H9 (cell line): ENCODE measurements around the gene DEK. TPM values are rescaled to one million over a fixed set of nuclear protein-coding genes. Genes with fewer than 3 reads are reported as not detected.
"Not testable (repeated sequence)": the region's sequence is repeated elsewhere in the genome, so short reads cannot be mapped to it uniquely, and the experiment has no call there.

Experiments used
- DNase-seq: peaks from one replicate; pipeline ENCODE4 v3.0.0-alpha.2; 2017
- H2AFZ ChIP-seq: one replicate; pipeline ENCODE4 v1.6.1; 2013; ENCODE audit warnings: mild to moderate bottlenecking, low read length, control low read depth, moderate library complexity
- H2AK5ac ChIP-seq: 2 replicates; pipeline ENCODE4 v1.6.1; 2013; ENCODE audit warnings: low read length, control low read depth, mixed read lengths; ENCODE audit not compliant: insufficient read length
- H2BK120ac ChIP-seq: one replicate; pipeline ENCODE4 v1.6.1; 2013; ENCODE audit warnings: low read depth, mild to moderate bottlenecking, low read length, control low read depth, inconsistent platforms; ENCODE audit not compliant: poor library complexity, severe bottlenecking
- H2BK12ac ChIP-seq: 2 replicates; pipeline ENCODE4 v1.6.1; 2013; ENCODE audit warnings: low read length, control low read depth, mixed read lengths, low read depth; ENCODE audit not compliant: insufficient read length
- H2BK15ac ChIP-seq: 2 replicates; pipeline ENCODE4 v1.6.1; 2013; ENCODE audit warnings: low read depth, low read length, control low read depth
- H2BK20ac ChIP-seq: one replicate; pipeline ENCODE4 v1.6.1; 2013; ENCODE audit warnings: low read depth, mild to moderate bottlenecking, low read length, control low read depth, inconsistent platforms; ENCODE audit not compliant: poor library complexity, severe bottlenecking
- H2BK5ac ChIP-seq: 2 replicates; pipeline ENCODE4 v1.6.1; 2013; ENCODE audit warnings: low read length, control low read depth, mixed read lengths; ENCODE audit not compliant: insufficient read length
- H3K14ac ChIP-seq: 2 replicates; pipeline ENCODE4 v1.6.1; 2013; ENCODE audit warnings: low read length, control low read depth; ENCODE audit not compliant: insufficient read depth
- H3K18ac ChIP-seq: 2 replicates; pipeline ENCODE4 v1.6.1; 2013; ENCODE audit warnings: low read depth, mild to moderate bottlenecking, mixed read lengths, low read length, control low read depth; ENCODE audit not compliant: insufficient read length
- H3K23ac ChIP-seq: 2 replicates; pipeline ENCODE4 v1.6.1; 2013; ENCODE audit warnings: low read length, control low read depth, mixed read lengths, low read depth; ENCODE audit not compliant: insufficient read length
- H3K23me2 ChIP-seq: 2 replicates; pipeline ENCODE4 v1.6.1; 2013; ENCODE audit warnings: low read depth, mild to moderate bottlenecking, mixed read lengths, low read length, control low read depth; ENCODE audit not compliant: insufficient read length, poor library complexity, severe bottlenecking
- H3K27ac ChIP-seq: 2 replicates; pipeline ENCODE4 v1.5.1; 2013; ENCODE audit warnings: low read length, control low read depth, mixed read lengths, low read depth; ENCODE audit not compliant: insufficient read length
- H3K27me3 ChIP-seq: 2 replicates; pipeline ENCODE4 v1.6.1; 2013; ENCODE audit warnings: low read length, control low read depth, inconsistent platforms; ENCODE audit not compliant: insufficient read depth
- H3K4ac ChIP-seq: 2 replicates; pipeline ENCODE4 v1.6.1; 2013; ENCODE audit warnings: low read depth, mild to moderate bottlenecking, control low read depth, inconsistent platforms, low read length, moderate library complexity
- H3K4me1 ChIP-seq: 2 replicates; pipeline ENCODE4 v1.6.1; 2013; ENCODE audit warnings: low read length, control low read depth, inconsistent platforms; ENCODE audit not compliant: insufficient read depth
- H3K4me2 ChIP-seq: 2 replicates; pipeline ENCODE4 v1.6.1; 2013; ENCODE audit warnings: low read length, control low read depth, mixed read lengths; ENCODE audit not compliant: insufficient read length, insufficient read depth
- H3K56ac ChIP-seq: 2 replicates; pipeline ENCODE4 v1.6.1; 2013; ENCODE audit warnings: low read depth, mild to moderate bottlenecking, mixed read lengths, low read length, control low read depth; ENCODE audit not compliant: insufficient read length
- H3K79me1 ChIP-seq: 2 replicates; pipeline ENCODE4 v1.6.1; 2013; ENCODE audit warnings: low read depth, mild to moderate bottlenecking, moderate library complexity, low read length, control low read depth, inconsistent platforms; ENCODE audit not compliant: insufficient read depth, poor library complexity, severe bottlenecking
- H3K79me2 ChIP-seq: 2 replicates; pipeline ENCODE4 v1.6.1; 2013; ENCODE audit warnings: low read length, control low read depth, inconsistent platforms; ENCODE audit not compliant: insufficient read depth
- H3K9ac ChIP-seq: 2 replicates; pipeline ENCODE4 v1.6.1; 2013; ENCODE audit warnings: low read length, control low read depth, mixed read lengths; ENCODE audit not compliant: insufficient read length; ENCODE audit errors: extremely low read depth
- H3K9me3 ChIP-seq: one replicate; pipeline ENCODE4 v1.6.1; 2013; ENCODE audit warnings: low read depth, low read length, inconsistent platforms; ENCODE audit not compliant: control insufficient read depth
- H3T11ph ChIP-seq: one replicate; pipeline ENCODE4 v1.6.1; 2013; ENCODE audit warnings: mild to moderate bottlenecking, low read length, control low read depth, inconsistent platforms
- H4K20me1 ChIP-seq: one replicate; pipeline ENCODE4 v1.6.1; 2013; ENCODE audit not compliant: control insufficient read depth, insufficient read length, insufficient read depth
- H4K5ac ChIP-seq: 2 replicates; pipeline ENCODE4 v1.6.1; 2013; ENCODE audit warnings: low read depth, mild to moderate bottlenecking, mixed read lengths, low read length, control low read depth; ENCODE audit not compliant: insufficient read length
- H4K8ac ChIP-seq: replicated peaks from 2 replicates; pipeline ENCODE4 v1.6.1; 2013; ENCODE audit warnings: low read length, control low read depth, mixed read lengths, low read depth; ENCODE audit not compliant: insufficient read length
- H4K91ac ChIP-seq: 2 replicates; pipeline ENCODE4 v1.6.1; 2013; ENCODE audit warnings: low read depth, mild to moderate bottlenecking, moderate library complexity, mixed read lengths, low read length, control low read depth; ENCODE audit not compliant: insufficient read length
- H3K27ac Mint-ChIP-seq, 3 experiments: 2 replicates in 2 of 3; 3 replicates in 1 of 3; pipeline ENCODE4 v1.8.0; 2020 to 2021; ENCODE audit warnings: mixed read lengths in 3 of 3, mild to moderate bottlenecking in 1 of 3, moderate library complexity in 1 of 3
- H3K27me3 Mint-ChIP-seq: 2 replicates; pipeline ENCODE4 v1.8.0; 2021; ENCODE audit warnings: low read depth, mild to moderate bottlenecking, moderate library complexity, mixed read lengths
- H3K36me3 Mint-ChIP-seq, 3 experiments: 2 replicates in 2 of 3; 3 replicates in 1 of 3; pipeline ENCODE4 v1.8.0; 2020 to 2021; ENCODE audit warnings: low read depth in 3 of 3, mixed read lengths in 3 of 3; ENCODE audit not compliant: insufficient read depth in 1 of 3
- H3K4me1 Mint-ChIP-seq, 2 experiments: 2 replicates each; pipeline ENCODE4 v1.8.0; 2020; ENCODE audit warnings: mixed read lengths in 2 of 2
- H3K4me3 Mint-ChIP-seq, 2 experiments: 2 replicates in 1 of 2; 3 replicates in 1 of 2; pipeline ENCODE4 v1.8.0; 2020 to 2021; ENCODE audit warnings: mild to moderate bottlenecking in 2 of 2, mixed read lengths in 2 of 2, moderate library complexity in 1 of 2
- H3K9me3 Mint-ChIP-seq, 2 experiments: 2 replicates in 1 of 2; 3 replicates in 1 of 2; pipeline ENCODE4 v1.8.0; 2020; ENCODE audit warnings: mild to moderate bottlenecking in 2 of 2, mixed read lengths in 2 of 2, moderate library complexity in 1 of 2
- CTCF ChIP-seq: fragments of 200-600 bp; sonication (generic); conservative IDR thresholded peaks from 3 replicates; pipeline ENCODE4 v1.8.0; 2021; ENCODE audit warnings: antibody characterized with exemption, mild to moderate bottlenecking
- WGBS: extraction: QIAGEN DNeasy Blood & Tissue Kit; methylation state at CpG from one replicate; pipeline ENCODE4 v1.1.7; 2013; ENCODE audit warnings: missing lambda C conversion rate, low lambda C conversion rate, mixed read lengths; ENCODE audit not compliant: insufficient read length; ENCODE audit errors: extremely low coverage; 5-methylcytosine and 5-hydroxymethylcytosine counted together
- total RNA-seq: library from RNA; stranded (reverse); gene quantifications from 2 replicates; pipeline ENCODE4 v1.2.1, GENCODE V29; 2021

Gene DEK
- total RNA-seq, 1 experiment from 2014 or later = 217 TPM

- Mint-ChIP-seq H3K27ac (peak overlapping the region in 2 of 3 experiments; percentile 33 to 50; a peak in 2 of 7 replicates), H3K27me3 (no peaks in the 10 kb centered on the region), H3K36me3 (peaks cover 5 to 17% (median 5%) of the 10 kb centered on the region in 3 experiments), H3K4me1 (peaks cover 10 to 20% of the 10 kb centered on the region in 2 experiments), H3K4me3 (no peak overlapping the region), H3K9me3 (peaks cover 20% of the 10 kb centered on the region in 2 experiments)
- H3K79me1 ChIP-seq = no peaks in the 10 kb centered on the region
- no peak overlapping the region for H4K8ac ChIP-seq
- H2BK12ac ChIP-seq = no peak overlapping the region
- H3K18ac ChIP-seq = no peak overlapping the region
- H3K27me3 ChIP-seq = no peaks in the 10 kb centered on the region
- TF ChIP-seq CTCF = no peak
- no peak overlapping the region for H2BK120ac ChIP-seq
- no peaks in the 10 kb centered on the region for H3K4me1 ChIP-seq
- no peak overlapping the region for H3K14ac ChIP-seq
- no peaks in the 10 kb centered on the region for H3K79me2 ChIP-seq
- no peaks in the 10 kb centered on the region for H4K20me1 ChIP-seq
- no peak overlapping the region for H3K23ac ChIP-seq
- no peak overlapping the region for H2AFZ ChIP-seq
- no peak overlapping the region for H3K4ac ChIP-seq
- no peak overlapping the region for H2BK5ac ChIP-seq
- DNase-seq = no peak
- no peak overlapping the region for H3K9ac ChIP-seq
- H2BK20ac ChIP-seq = no peak overlapping the region
- no peak overlapping the region for H4K5ac ChIP-seq
- H3K23me2 ChIP-seq = no peaks in the 10 kb centered on the region
- no peak overlapping the region for H3K27ac ChIP-seq
- no peak overlapping the region for H4K91ac ChIP-seq
- H3K9me3 ChIP-seq = no peaks in the 10 kb centered on the region
- no peak overlapping the region for H3K4me2 ChIP-seq
- H2BK15ac ChIP-seq = no peak overlapping the region
- no peak overlapping the region for H2AK5ac ChIP-seq
- H3T11ph ChIP-seq = no peak overlapping the region
- H3K56ac ChIP-seq = no peak overlapping the region
Observed at GRCh38 chr6:18312368-18312767, 48.0 kb upstream of the DEK start.

- not testable (repeated sequence) for H3T11ph ChIP-seq, H3K18ac ChIP-seq, H3K4me1 ChIP-seq, H3K14ac ChIP-seq, H3K4ac ChIP-seq, H2BK15ac ChIP-seq, H3K27me3 Mint-ChIP-seq, H2AK5ac ChIP-seq, H4K5ac ChIP-seq, H2BK20ac ChIP-seq, H3K27me3 ChIP-seq, H3K23ac ChIP-seq, H2BK12ac ChIP-seq, H3K27ac ChIP-seq, H3K27ac Mint-ChIP-seq, H3K4me3 Mint-ChIP-seq, H2BK5ac ChIP-seq, H4K20me1 ChIP-seq, H2AFZ ChIP-seq, H2BK120ac ChIP-seq, H4K8ac ChIP-seq, H3K79me1 ChIP-seq, H3K9ac ChIP-seq, H4K91ac ChIP-seq, DNase-seq, H3K23me2 ChIP-seq, H3K9me3 ChIP-seq, H3K56ac ChIP-seq, H3K4me2 ChIP-seq, H3K79me2 ChIP-seq
- H3K4me1 Mint-ChIP-seq = peaks cover 17 to 23% of the 10 kb centered on the region in 2 experiments
- no CpG with 5 or more reads among the region's 8 CpGs for WGBS
- peaks cover 20% of the 10 kb centered on the region in 2 experiments for H3K9me3 Mint-ChIP-seq
- peaks cover 5 to 17% (median 5%) of the 10 kb centered on the region in 3 experiments for H3K36me3 Mint-ChIP-seq
Observed at GRCh38 chr6:18310010-18310409, 45.7 kb upstream of the DEK start.
